Prostate gland (tissue), 2 donors: Measurements from ENCODE around the gene ST6GAL1. TPM values are rescaled to one million over a fixed set of nuclear protein-coding genes. Genes with fewer than 3 reads are reported as not detected.
A peak's percentile ranks its signal among the peaks of the same experiment; 100 is the strongest.

Experiments
- DNase-seq: peaks from one replicate; pipeline ENCODE4 v3.0.0-alpha.2; 2019; ENCODE audit warnings: low spot score
- H3K27ac ChIP-seq, 2 donors: fragments of 200-600 bp; sonication (generic); 2 replicates each; pipeline ENCODE4 v1.5.1; 2017 to 2019
- H3K27me3 ChIP-seq: fragments of 200-600 bp; sonication (generic); replicated peaks from 2 replicates; pipeline ENCODE4 v1.5.1; 2019; ENCODE audit not compliant: insufficient read depth
- H3K36me3 ChIP-seq, 2 donors: fragments of 200-600 bp; sonication (generic); 1 replicate in 1 of 2; 2 replicates in 1 of 2; pipeline versions ENCODE4 v1.5.1 to v1.8.1; 2017 to 2019
- H3K4me1 ChIP-seq: fragments of 200-600 bp; sonication (generic); replicated peaks from 2 replicates; pipeline ENCODE4 v1.5.1; 2019
- H3K4me3 ChIP-seq, 2 donors: fragments of 200-600 bp; sonication (generic); 2 replicates each; pipeline ENCODE4 v1.5.1; 2017 to 2019
- H3K9me3 ChIP-seq: fragments of 200-600 bp; sonication (generic); 2 replicates; pipeline ENCODE4 v1.5.1; 2017
- POLR2A ChIP-seq: fragments of 450-650 bp; IDR thresholded peaks from one replicate; pipeline ENCODE4 v1.6.1; 2016; ENCODE audit warnings: antibody characterized with exemption, mild to moderate bottlenecking
- POLR2AphosphoS5 ChIP-seq: sonication (generic); formaldehyde crosslinking; IDR thresholded peaks from one replicate; pipeline ENCODE4 v1.6.1; 2017; ENCODE audit warnings: antibody characterized with exemption
- WGBS: methylation state at CpG from one replicate; pipeline ENCODE4 v1.1.5; 2018; 5-methylcytosine and 5-hydroxymethylcytosine counted together
- intact Hi-C: fragments of 100-400 bp; cut with DNase I; formaldehyde crosslinking; loops from one replicate; pipeline ENCODE4 v1.14.2; 2022
- total RNA-seq, 2 donors: library from RNA; depleted of rRNA; stranded (reverse); fragments of >200 nt; gene quantifications; one replicate each; pipeline ENCODE4 v1.1.0, GENCODE V29; 2016
- TF ChIP-seq, protein P1 (sequence below), 4 experiments: fragments of 200-600 bp in 2 of 4; fragments of 450-650 bp in 2 of 4; sonication (generic) in 2 of 4; IDR thresholded peaks; 1 replicate in 3 of 4; 2 replicates in 1 of 4; pipeline ENCODE4 v1.5.1; 2016 to 2019; ENCODE audit warnings: antibody characterized with exemption in 4 of 4, mild to moderate bottlenecking in 2 of 4, moderate library complexity in 2 of 4

Gene ST6GAL1
- total RNA-seq, 2 donors from 2014 or later: 101 to 225 TPM

DNA sequence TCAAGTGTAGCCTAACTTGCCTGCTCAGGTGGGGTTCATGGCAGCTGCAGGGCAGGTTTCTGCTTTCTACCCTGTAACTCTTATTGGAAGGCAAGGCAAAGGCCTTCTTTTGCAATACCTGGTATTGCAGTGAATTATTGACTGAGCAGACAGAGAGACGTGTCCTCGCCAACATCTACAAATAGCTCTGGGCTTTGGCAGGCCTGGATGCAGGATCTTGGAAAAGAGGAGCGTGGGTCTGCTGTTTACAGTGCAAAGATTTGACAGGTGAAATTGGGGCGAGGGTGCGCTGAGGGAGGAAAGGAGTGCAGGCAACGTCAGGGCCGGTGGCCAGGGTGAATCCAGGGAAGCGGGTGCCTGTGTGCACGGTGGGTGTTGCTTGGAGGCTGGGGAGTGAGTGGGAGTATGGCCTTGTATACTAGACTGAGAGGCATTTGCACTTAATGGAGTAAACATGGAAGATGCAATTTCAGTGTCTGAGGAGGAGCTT lies 44.5 kb downstream of the ST6GAL1 start:
- WGBS: 24% methylated on average over 9 of the region's 9 CpGs
- Histone ChIP-seq H3K4me1 (peaks cover 17% of the 10 kb centered on the region), H3K27ac (peak overlapping the region; percentile 82 to 87), H3K4me3 (no peak overlapping the region), H3K9me3 (no peaks in the 10 kb centered on the region), H3K36me3 (no peaks in the 10 kb centered on the region), H3K27me3 (no peaks in the 10 kb centered on the region)
- TF ChIP-seq, protein P1, sequence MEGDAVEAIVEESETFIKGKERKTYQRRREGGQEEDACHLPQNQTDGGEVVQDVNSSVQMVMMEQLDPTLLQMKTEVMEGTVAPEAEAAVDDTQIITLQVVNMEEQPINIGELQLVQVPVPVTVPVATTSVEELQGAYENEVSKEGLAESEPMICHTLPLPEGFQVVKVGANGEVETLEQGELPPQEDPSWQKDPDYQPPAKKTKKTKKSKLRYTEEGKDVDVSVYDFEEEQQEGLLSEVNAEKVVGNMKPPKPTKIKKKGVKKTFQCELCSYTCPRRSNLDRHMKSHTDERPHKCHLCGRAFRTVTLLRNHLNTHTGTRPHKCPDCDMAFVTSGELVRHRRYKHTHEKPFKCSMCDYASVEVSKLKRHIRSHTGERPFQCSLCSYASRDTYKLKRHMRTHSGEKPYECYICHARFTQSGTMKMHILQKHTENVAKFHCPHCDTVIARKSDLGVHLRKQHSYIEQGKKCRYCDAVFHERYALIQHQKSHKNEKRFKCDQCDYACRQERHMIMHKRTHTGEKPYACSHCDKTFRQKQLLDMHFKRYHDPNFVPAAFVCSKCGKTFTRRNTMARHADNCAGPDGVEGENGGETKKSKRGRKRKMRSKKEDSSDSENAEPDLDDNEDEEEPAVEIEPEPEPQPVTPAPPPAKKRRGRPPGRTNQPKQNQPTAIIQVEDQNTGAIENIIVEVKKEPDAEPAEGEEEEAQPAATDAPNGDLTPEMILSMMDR (IDR thresholded peaks at IDR 0.05): no peak
- peak; percentile 89 for TF ChIP-seq POLR2AphosphoS5
- intact Hi-C loops: loop anchor here (5.0 kb wide), 1 partner anchor 43 kb away; the partner anchor contains the start of gene ST6GAL1
- peak; percentile 83 for DNase-seq

DNA sequence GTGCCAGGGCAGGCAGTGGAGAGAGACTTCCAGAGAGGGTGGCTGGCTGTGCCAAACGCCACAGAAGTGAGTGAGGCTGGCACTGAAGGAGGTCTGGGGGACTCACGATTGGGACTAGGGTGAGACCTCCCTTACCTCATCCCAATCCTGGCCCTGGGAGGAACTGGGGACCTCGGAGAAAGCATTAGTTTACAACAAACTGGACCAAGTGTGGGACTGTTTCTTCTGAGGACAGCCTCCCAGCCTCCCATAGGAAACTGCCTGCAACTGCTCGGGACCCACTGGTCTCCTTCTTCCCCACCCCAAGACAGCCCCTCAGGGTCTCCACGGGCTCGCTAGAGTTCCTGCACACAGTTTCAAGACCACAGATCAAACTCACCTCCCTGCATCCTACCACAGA lies 45.4 kb downstream of the ST6GAL1 start:
- TF ChIP-seq, protein P1 (IDR thresholded peaks at IDR 0.05): no peak
- TF ChIP-seq POLR2AphosphoS5 (no peak), POLR2A (no peak)
- Histone ChIP-seq H3K9me3 (no peaks in the 10 kb centered on the region), H3K4me1 (peaks cover 17% of the 10 kb centered on the region), H3K4me3 (no peak overlapping the region), H3K27me3 (no peaks in the 10 kb centered on the region), H3K36me3 (no peaks in the 10 kb centered on the region), H3K27ac (peak overlapping the region; percentile 82 to 87)
- 85% methylated on average over 6 of the region's 6 CpGs for WGBS
- DNase-seq: no peak
- intact Hi-C loops: loop anchor here (5.0 kb wide), 1 partner anchor 43 kb away; the partner anchor contains the start of gene ST6GAL1

DNA sequence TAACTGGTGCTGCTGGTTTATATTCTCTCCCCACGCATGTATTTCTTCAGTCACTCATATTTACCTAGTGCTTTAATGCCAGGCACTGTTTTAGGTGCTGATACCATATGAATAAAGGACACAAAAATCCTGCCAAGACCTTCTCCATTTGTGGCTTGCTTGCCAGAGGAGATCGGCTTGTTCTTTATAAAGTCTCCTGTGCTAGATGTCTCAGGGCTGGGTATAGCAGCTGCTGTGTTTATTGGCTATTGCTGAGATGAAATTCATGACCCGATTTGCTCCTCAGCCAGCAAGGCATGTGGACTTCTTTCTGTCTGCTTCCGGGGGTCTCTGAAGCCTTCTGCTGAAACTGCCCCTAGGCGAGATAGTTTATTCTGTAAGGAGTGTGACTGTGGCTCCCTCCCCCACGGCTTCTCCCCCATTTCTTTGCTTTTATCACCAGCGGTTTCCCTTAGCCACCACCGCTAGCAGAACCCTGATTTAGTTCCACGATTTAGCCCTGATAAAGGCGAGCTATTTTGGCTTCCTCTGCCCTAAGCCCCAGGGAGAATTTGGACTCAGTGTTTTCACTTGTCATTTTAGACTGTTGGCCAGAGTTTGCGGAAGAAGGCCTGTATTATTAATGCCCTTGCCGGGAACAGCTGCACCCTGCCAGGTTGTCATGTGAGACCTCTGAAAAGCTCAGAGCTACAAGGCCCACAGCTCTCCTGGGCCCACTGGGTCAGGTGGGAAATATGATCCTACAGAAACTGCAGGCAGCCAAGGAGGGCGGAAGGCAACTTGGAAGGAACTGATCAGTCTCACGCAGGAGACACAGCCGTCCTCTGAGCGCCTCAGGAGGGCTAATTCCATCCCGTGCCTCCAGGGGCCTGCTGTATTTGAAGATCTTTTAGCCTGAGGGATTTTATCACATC lies 46.8 kb downstream of the ST6GAL1 start:
- Histone ChIP-seq H3K27me3 (no peaks in the 10 kb centered on the region), H3K9me3 (no peaks in the 10 kb centered on the region), H3K36me3 (no peaks in the 10 kb centered on the region), H3K27ac (peak overlapping the region; percentile 82 to 87), H3K4me3 (no peak overlapping the region), H3K4me1 (peaks cover 17% of the 10 kb centered on the region)
- TF ChIP-seq POLR2AphosphoS5: peak; percentile 97
- TF ChIP-seq, protein P1 (IDR thresholded peaks at IDR 0.05): peak in 2 of 4 experiments; percentile 21 to 48
- peak; percentile 51 for TF ChIP-seq POLR2A
- WGBS: 11% methylated on average over 17 of the region's 17 CpGs
- intact Hi-C loops: loop anchor here (5.0 kb wide), 1 partner anchor 45 kb away; the partner anchor contains the start of gene ST6GAL1
- peak; percentile 97 for DNase-seq

DNA sequence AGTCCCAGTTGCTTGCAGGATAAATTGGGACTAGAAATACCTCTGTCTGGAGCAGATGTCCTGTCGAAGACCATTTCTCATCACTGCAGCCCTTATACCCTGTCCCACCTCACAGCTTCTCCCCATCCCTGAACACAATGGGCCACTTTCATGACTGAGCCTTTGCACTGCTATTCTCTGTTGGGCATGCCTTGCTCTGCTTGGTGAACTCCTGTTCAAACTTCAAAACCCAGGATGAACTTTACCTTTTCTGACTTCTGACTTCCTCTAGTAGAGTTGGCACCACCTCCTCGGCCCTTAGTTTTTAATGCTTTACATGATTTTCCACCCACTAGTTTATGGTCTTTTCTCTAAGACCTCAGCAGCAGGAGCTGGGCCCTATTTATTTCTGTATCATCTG lies 48.4 kb downstream of the ST6GAL1 start:
- Histone ChIP-seq H3K4me1 (peaks cover 25% of the 10 kb centered on the region), H3K36me3 (no peaks in the 10 kb centered on the region), H3K4me3 (no peak overlapping the region), H3K27me3 (no peaks in the 10 kb centered on the region), H3K9me3 (no peaks in the 10 kb centered on the region), H3K27ac (peak overlapping the region; percentile 82 to 87)
- TF ChIP-seq POLR2A: no peak
- 94% methylated on average over 2 of the region's 2 CpGs for WGBS
- DNase-seq: no peak
- intact Hi-C loops: loop anchor here (5.0 kb wide), 1 partner anchor 46 kb away; the partner anchor contains the start of gene ST6GAL1

DNA sequence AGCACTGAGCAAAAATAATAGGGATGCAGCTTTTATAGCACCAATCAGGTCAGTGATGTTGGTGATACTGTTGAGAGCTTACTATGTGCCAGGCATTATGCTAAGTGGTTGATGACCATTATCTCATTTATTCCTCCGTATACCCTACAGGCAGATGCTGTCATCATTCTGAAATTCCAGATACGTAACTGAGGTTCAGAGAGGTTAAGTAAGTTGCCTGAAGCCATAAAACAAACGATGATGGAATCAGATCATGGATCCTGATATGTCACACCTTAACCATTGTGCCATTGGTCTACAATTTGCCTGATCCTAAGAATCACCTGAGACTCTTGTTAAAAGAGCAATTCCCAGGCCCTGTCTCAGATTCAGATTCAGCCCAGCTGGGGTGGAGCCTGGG lies 49.5 kb downstream of the ST6GAL1 start:
- Histone ChIP-seq H3K27me3 (no peaks in the 10 kb centered on the region), H3K27ac (peak overlapping the region; percentile 82 to 87), H3K9me3 (no peaks in the 10 kb centered on the region), H3K36me3 (no peaks in the 10 kb centered on the region), H3K4me3 (no peak overlapping the region), H3K4me1 (peaks cover 31% of the 10 kb centered on the region)
- TF ChIP-seq POLR2A: no peak
- no peak for TF ChIP-seq POLR2AphosphoS5
- TF ChIP-seq, protein P1 (IDR thresholded peaks at IDR 0.05): no peak
- WGBS: 82% methylated on average over 3 of the region's 3 CpGs
- intact Hi-C loops: loop anchor here (5.0 kb wide), 1 partner anchor 48 kb away; the partner anchor contains the start of gene ST6GAL1
- DNase-seq: no peak
